Stimulated activated CD4-positive, alpha-beta T cell treated with anti-CD3 and anti-CD28 coated beads, Interleukin-15, amount 100 ng/mL, for 24 hours (primary cell): ENCODE measurements around the gene MAJIN.
"Not testable (repeated sequence)": the region's sequence is repeated elsewhere in the genome, so short reads cannot be mapped to it uniquely, and the experiment has no call there.

Source experiments
- DNase-seq: peaks from one replicate; pipeline ENCODE4 v3.0.0-alpha.2; 2020

MAJIN gene

GRCh38 chr11:64989416-64989815, 17.5 kb upstream of the MAJIN start:
- DNase-seq, result no peak

- DNase-seq, result no peak
Measured at GRCh38 chr11:64987998-64988854, 16.3 kb upstream of the MAJIN start.

GRCh38 chr11:64983339-64983738, 11.4 kb upstream of the MAJIN start:
- not testable (repeated sequence) for DNase-seq

- no peak for DNase-seq
Measured at GRCh38 chr11:64976651-64977050, 4.7 kb upstream of the MAJIN start.

- no peak for DNase-seq
Measured at GRCh38 chr11:64974124-64974523, 2.2 kb upstream of the MAJIN start.

- peak; percentile 51 for DNase-seq
Measured at GRCh38 chr11:64970731-64971151, 1.2 kb downstream of the MAJIN start.

GRCh38 chr11:64969209-64969608, 2.7 kb downstream of the MAJIN start:
- no peak for DNase-seq

- peak; percentile 16 for DNase-seq
Measured at GRCh38 chr11:64967375-64967774, 4.5 kb downstream of the MAJIN start.

- DNase-seq, result no peak
Measured at GRCh38 chr11:64963072-64963631, 8.8 kb downstream of the MAJIN start.

GRCh38 chr11:64960719-64961118, 11.2 kb downstream of the MAJIN start:
- DNase-seq, result no peak

GRCh38 chr11:64959498-64959897, 12.4 kb downstream of the MAJIN start:
- DNase-seq, result no peak

GRCh38 chr11:64954201-64954600, 17.7 kb downstream of the MAJIN start:
- DNase-seq, result no peak

- no peak for DNase-seq
Measured at GRCh38 chr11:64951529-64951928, 20.4 kb downstream of the MAJIN start.

GRCh38 chr11:64947208-64947814, 24.6 kb downstream of the MAJIN start:
- no peak for DNase-seq

- DNase-seq, result no peak
Measured at GRCh38 chr11:64936539-64936938, 35.4 kb downstream of the MAJIN start.

GRCh38 chr11:64935359-64936081, 36.4 kb downstream of the MAJIN start, which contains the start of gene GPHA2:
GPHA2 (minus strand) TSS chr11:64935893; CDS start chr11:64935460, 433 bp downstream.
- DNase-seq, result no peak

GRCh38 chr11:64934682-64935358, 37.1 kb downstream of the MAJIN start:
- DNase-seq, result no peak

- DNase-seq, result no peak
Measured at GRCh38 chr11:64933935-64934681, 37.8 kb downstream of the MAJIN start.

GRCh38 chr11:64933213-64933934, 38.5 kb downstream of the MAJIN start:
- no peak for DNase-seq

- no peak for DNase-seq
Measured at GRCh38 chr11:64932324-64932723, 39.6 kb downstream of the MAJIN start.

GRCh38 chr11:64931290-64931689, 40.6 kb downstream of the MAJIN start:
- DNase-seq, result no peak
